Measurements from ENCODE around the gene PTN.

- TF ChIP-seq, protein P1, sequence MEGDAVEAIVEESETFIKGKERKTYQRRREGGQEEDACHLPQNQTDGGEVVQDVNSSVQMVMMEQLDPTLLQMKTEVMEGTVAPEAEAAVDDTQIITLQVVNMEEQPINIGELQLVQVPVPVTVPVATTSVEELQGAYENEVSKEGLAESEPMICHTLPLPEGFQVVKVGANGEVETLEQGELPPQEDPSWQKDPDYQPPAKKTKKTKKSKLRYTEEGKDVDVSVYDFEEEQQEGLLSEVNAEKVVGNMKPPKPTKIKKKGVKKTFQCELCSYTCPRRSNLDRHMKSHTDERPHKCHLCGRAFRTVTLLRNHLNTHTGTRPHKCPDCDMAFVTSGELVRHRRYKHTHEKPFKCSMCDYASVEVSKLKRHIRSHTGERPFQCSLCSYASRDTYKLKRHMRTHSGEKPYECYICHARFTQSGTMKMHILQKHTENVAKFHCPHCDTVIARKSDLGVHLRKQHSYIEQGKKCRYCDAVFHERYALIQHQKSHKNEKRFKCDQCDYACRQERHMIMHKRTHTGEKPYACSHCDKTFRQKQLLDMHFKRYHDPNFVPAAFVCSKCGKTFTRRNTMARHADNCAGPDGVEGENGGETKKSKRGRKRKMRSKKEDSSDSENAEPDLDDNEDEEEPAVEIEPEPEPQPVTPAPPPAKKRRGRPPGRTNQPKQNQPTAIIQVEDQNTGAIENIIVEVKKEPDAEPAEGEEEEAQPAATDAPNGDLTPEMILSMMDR (IDR thresholded peaks at IDR 0.05) = no peak
- TF ChIP-seq POLR2AphosphoS5 (IDR thresholded peaks at IDR 0.05) = no peak
Measured at GRCh38 chr7:137335814-137336213, 7.7 kb downstream of the PTN start.
